HG03571 (cell line): ENCODE measurements around the gene CARD11.
A peak's percentile ranks its signal among the peaks of the same experiment; 100 is the strongest.

ENCODE experiments used
- ATAC-seq: cut with Tn5 transposase; IDR thresholded peaks from one replicate; pipeline ENCODE4 v1.9.1; 2021; ENCODE audit not compliant: unreplicated experiment

Gene CARD11

DNA sequence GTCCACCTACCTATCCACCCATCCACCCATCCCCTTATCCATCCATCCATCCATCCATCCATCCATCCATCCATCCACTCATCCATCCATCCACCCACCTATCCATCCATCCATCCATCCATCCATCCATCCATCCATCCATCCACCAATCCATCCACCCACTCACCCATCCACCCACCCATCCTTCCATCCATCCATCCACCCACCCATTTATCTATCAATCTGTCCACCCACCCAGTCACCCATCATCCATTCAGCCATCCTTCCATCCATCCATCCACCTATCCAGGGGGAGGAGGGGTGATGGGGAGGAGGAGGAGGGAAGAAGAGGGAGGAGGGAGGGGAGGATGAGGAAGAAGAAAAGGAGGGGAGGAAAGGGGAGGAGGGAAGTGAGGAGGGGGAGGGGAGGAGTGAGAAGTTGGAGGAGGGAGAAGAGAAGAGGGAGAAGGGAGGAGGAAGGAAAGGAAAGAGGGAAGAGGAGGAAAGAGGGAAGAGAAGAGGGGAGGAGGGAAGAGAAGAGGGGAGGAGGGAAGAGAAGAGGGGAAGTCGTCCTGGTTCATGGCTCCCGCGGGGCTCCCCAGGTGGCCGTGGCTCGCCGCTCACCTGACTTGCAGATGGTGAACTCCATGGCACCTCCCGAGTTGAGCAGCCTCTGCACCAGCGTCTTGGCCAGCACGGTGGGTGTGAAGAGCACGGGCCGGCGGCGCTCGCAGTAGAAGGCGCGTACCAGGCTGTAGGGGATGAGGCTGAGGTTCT lies 130.8 kb downstream of the CARD11 start:
- ATAC-seq: no peak

DNA sequence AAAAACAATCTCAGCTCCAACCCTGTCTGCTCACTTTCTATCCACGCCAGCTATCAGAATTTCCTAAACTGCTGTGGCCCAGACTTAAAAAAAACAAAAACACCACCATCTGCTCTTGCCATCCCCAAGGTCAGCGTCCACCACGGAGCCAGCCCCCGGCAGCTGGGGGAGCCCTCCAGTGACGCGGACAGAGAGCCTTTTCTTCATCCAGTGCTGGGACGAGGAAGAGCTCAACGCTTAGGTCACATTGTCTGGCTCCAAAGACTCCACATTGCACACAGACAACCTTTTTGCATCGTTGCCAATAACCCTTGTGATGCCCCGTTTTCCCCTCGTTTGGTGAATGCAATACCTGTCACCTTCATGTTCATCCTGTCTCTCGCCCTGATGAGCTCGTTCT lies 132.2 kb downstream of the CARD11 start:
- ATAC-seq: no peak

DNA sequence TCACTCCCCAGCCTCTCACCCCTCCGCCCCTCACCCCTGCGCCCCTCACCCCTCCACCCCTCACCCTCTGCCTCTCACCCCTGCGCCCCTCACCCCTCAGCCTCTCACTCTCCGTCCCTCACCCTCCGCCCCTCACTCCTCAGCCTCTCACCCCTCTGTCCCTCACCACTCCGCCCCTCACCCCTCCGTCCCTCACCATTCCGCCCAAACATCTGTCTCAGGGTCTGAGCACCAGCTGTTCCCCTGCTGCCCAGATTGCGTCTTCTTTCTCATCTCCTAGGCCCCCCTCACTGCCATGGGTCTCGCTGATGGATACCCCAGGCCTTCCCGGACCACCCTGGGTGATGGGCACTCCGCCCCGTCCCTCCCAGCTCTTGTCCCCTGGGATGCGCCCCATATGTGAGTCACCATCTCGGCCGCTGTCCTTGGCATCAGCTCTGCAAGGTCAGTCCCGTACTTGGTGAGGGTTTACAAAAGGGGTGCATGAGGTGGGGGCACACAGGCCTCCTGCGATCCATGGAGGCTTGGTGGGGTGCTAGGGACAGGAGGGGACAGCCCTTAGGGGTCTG lies 134.1 kb downstream of the CARD11 start:
- no peak for ATAC-seq

DNA sequence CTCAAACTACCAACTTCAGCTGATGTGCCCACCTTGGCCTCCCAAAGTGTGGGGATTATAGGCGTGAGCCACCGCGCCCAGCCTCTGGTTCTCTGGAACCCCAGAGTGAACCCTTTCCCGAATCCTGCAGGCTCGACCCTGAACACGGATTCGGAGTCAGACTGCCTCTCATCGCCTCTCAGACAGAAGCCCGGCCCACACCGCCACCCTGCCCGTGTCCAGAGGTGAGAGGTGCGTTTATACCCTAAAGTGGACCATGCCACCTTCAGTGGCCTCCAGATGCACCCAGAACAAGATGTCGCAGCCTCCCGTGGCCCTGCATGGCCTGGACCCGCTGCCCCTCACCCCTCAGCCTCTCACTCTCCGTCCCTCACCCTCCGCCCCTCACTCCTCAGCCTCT lies 134.6 kb downstream of the CARD11 start:
- ATAC-seq: no peak

DNA sequence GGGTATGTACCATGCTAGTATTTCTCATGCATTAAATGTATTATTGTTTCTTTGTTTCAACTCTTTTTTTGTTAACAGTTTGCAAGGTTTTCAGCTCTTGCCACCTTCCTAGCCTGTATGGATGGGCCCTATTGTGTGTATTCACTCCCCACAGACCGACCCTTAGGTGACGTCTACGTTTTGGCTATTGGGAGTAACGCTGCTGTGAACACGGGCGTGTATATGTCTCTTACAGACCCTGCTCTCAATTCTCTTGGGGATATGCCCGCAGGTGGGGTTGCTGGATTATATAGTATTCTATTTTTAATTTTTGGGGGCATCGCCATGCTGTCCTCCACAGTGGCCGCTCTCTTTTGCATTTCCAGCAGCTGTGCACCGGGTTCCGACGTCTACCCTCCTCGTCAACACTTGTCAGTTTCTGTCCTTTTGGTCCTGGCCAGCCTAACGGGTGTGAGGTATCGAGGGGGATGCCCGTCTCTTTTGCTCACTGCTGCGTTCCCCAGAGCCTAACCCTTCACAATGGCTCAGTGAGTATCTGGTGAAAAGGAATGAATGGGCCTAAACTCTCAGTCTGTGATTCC lies 135.5 kb downstream of the CARD11 start:
- ATAC-seq: no peak

DNA sequence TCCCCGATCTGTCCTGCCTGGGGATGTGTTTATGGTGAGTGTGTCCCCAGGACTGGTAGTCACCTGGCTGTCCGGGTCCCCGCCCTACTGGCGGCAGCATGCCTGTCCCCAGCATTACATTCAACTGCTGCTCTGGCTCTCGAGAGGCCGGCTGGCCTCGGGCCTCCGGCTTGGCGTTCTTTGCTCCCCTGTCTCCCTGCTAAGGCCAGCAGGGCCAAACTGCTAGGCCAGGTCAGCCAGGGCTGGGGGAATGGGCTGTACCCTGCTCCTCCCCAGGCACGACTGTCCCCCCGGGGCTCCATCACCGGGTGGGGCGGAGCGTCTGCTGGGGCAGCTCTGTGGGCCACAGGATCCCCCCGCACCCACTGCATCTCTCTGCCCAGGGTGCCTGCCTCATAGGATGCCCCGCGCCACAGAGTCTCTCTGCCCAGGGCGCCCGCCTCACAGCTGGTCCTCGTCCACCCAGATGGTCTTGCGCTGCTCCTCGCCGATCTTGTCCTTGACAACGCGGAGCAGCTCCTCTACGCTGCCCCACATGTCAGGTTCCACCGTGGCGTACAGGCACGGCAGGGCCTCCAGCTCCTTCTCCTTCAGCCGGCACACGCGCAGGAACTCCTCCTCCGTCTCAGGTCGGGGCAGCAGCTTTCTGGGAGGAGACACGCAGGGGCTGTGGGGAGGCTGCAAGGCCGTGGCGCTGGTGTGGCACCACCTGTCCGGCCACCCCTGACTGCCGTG lies 137.3 kb downstream of the CARD11 start:
- no peak for ATAC-seq

DNA sequence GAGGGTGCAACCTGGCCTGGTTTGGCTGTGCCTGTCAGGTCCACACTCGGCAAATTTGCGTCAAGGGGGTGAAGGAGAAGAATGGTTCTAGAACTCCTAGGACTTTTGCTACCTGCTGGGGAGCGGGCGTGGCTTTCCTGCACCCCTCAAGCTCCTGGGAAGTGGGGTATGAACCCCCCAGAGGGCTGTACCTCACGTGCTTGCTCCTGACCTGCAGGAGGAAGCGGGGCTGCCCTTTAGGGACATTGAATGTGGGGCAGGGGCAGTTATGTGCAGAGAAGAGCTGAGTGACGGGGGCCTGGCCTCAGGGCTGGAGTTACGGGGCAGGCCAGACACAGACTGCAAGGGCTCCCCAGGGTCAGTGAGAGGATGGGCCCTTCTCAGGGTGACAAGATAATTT lies 138.2 kb downstream of the CARD11 start:
- no peak for ATAC-seq

DNA sequence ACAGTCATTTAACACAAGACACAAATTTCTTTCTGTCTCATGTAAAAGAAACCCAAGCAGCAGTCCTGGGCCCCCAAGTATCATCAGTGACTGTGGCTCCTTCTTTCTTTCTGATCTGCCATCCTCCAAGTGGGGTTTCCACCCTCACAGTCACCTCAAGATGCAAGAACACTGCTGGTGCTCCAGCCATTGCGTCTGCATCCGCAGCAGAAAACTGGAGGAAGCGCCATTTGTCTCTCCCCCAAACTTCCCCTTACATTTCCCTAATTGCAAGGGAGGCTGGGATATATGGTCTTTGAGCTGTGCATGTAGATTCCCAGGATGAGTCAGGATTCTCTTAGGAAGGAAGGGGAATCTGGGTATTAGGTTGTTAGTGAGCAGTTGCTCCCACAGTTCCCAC lies 138.6 kb downstream of the CARD11 start:
- no peak for ATAC-seq

DNA sequence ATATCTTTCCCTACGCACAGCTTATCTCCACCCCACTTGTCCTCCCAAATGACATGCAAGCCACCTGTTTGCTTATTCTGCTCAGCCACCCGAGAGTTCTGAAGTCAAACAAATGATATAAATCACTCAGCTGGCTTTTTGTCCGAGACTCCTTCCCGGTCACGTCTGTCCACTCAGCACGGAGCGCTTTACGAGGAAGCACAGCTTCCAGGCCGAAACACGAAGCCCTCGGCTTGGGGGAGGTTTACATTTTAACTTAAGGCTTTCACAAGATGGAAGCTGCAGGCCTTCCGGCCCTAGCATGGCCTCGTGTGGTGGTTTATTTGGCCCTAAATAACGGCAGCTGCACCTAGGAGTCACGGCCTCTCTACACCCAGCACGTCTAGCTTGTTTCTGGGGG lies 139.5 kb downstream of the CARD11 start:
- no peak for ATAC-seq

DNA sequence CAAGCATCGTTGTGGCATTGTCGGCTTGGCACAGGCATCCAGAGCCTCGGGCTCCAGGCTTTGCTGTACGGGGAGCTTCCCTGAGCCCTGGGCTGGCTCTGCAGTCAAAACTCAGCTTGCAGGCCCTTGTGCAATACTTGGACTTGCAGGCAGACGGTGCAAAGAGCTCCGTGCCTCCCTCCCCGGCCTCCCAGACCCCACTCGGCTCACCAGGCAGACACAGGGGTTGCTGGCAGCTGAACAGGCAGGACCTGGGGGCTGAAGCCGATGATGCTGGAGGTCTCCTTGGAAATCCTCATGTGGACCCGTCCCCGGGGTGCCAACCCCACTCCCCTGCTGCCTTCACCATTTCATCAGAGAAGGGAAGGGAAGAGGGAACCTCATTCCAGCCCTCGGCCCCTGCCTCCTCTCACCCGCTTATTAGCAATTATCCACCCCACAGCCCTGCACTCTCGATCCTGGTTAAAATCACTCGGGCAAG lies 139.9 kb downstream of the CARD11 start:
- ATAC-seq: no peak

DNA sequence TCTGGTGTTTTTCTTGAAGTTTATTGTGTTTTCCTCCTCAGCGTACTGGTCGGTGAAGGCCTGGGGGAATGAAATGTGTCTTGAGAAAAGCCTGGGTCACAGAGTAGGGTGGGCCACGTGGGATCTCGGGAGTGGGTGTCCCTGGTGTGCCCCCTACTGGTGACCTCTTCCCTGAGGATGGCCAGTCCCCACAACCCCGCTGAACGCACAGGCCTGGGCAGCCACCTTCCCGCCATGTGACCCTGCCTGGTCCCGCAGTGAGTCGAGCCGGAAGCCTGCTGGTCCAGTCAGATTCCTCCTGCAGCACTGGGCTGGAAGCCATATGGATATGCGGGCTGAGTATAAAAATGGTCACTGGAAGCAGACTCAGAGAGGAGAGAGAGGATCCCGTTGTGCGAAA lies 146.6 kb downstream of the CARD11 start:
- ATAC-seq: no peak

DNA sequence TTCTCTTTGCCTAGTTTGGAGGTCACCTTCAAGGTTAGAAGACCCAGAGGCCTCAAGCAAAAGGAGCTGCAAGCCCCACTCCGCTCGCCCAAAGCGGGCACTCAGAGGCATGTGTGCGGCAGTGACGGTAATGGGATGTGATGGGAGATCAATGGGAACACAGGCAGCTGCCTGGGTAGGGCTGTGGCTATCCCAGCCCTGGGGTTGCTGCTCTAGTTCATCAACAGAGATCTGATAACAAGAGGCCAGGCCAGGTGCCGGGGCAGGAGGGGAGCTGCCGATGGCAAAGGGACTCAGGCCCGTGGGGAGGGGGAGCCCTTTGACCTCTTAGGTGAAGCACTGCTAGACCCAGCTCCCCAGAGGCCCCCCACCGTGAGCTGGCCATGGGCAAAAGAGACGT lies 147.5 kb downstream of the CARD11 start:
- no peak for ATAC-seq

DNA sequence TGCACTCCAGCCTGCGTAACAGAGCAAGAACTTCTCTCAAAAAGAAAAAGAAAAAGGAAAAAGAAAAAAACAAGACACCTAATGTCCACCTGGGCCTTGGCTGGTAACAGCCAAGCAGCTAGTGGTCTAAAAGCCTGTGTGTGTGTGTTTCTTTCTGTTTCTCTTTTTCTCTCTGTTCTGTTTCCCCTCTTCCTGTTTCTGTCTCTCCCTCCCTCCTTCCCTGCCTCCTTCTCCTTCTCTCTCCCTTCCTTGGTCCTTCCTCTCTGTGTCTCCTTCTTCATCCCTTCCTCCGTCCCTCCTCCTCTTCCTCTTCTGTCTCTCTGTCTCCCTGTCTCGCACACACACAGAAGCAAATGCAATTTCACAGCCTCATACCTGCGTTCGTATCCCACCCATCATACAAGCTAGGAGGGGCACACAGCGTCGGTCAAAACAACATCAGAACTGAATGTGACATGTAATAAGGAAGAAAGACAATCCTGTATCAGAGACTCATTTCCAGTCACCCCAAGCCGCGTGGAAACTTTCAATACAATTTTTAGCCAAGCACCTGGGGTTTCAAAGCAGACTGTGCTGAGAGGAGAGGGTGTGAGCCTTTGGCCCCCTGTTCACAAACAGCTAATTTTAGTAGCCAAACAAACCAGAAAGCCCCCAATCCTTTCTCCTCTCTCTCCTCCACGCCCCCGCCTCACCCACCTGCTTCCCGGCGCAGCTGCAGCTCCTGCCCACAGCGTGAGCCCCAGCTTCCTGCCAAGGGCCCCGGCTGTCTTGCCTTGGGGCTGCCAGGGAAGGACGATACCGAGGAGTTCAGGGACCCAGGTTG lies 149.3 kb downstream of the CARD11 start:
- ATAC-seq: peak; percentile 61

DNA sequence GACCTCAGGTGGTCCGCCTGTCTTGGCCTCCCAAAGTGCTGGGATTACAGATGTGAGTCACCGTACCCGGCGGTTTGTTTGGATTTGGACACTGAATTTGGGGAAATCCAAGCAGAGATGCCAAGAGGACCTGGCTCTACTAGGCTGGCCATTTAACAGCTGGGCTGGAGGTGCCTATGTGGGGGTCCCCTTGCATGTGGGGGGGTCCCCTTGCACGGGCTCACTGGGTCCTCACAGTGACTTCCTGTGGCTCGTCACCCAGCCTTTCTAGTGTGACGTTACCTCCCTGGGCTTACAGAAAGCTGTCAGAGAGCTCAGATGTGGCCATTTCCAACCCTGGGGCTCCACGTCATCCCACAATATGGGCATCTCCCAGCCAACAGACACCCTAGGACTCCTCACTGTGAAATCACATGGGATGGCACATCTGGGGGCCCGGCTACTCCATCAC lies 150.2 kb downstream of the CARD11 start:
- ATAC-seq: no peak

DNA sequence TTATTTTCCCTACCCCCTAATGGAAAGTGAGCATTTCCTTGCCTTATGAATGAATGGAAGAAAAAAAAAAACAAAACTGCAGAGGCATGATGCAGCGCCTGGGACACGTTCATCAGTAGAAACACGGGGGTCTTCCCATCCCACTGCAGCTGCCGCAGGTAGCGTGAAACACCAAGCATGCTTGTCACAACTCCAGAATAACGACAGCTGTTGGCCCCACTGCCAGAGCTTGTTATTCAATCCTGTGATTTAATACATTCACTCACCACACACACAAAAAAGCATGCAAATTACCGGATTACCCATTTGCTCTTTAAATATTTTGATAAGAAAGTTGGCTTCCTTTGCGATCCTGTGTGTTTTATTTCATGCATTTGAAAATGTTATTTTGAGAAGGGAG lies 151.1 kb downstream of the CARD11 start:
- no peak for ATAC-seq

DNA sequence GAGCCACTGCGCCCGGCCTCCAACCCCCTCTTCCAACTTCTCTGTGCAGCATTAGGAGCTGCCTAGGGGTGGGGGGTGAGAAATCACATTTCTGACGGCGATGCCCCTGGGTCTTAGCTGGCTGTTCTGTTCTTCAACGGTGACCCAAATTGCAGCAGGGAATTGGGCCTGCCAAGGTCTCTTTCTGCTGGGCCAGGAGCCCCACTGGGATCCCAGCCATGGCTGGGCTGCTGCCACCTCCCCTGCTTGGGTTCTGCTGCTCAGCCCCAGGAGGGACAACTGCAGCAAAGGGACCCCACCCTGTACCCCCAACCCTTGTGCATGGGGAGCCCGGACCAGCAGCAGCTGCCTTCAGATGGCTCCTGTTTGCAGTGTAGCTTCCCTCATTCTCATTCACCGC lies 155.9 kb downstream of the CARD11 start:
- ATAC-seq: no peak

DNA sequence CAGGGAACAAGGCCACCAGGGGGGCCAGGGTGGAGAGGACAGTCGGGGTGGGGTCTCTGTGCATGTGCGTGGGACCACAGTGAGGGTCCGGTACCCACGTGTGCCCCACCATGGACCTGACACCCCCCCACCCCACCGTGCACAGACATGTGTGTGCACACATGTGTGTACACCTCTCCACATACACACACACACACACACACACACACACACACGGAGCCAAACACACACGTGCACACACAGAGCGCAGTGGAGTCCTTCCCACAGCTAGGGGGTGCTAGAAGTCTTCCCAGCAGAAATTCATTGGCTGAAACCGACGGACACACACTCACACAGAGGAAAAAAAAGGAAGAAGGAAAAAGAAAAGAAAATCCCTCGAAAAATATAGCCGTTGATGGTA lies 156.8 kb downstream of the CARD11 start:
- no peak for ATAC-seq

DNA sequence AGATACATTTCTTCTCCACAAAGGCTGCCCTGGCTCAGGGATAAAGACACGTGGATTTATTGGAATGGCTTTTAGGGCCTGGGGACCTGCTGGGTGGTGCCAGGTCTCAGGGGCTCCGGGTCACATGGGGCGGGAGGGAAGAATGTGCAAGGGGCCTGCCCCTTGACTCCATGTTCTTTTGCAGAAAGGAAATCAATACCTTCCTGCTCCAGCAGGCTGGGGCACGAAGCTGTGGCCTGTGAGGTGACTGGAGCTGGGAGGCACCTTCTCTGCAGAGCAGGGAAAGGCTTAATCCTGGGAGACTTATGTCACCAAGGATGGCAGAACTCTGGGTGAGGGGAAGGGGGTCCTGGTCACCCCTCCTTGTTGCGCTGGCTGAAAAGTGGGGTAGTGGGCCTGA lies 157.3 kb downstream of the CARD11 start:
- no peak for ATAC-seq

DNA sequence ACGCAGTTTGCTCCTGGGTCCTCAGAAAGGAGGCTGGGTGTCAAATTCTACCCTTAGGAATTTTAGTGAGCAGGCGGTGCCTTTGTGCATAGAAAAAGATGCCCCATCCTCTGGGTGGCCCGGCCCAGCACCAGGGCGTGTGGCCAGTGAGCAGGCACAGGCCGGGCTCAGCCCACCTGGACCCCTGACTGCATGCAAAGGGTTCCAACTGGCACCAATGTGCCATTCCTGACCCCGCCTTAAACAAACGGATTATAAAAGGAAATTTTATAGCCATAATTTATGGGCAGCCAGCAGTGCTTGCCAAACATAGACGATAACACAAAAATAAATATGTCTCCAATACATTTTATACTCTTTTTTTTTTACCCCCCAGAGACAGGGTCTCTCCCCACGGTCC lies 159.5 kb downstream of the CARD11 start:
- no peak for ATAC-seq

DNA sequence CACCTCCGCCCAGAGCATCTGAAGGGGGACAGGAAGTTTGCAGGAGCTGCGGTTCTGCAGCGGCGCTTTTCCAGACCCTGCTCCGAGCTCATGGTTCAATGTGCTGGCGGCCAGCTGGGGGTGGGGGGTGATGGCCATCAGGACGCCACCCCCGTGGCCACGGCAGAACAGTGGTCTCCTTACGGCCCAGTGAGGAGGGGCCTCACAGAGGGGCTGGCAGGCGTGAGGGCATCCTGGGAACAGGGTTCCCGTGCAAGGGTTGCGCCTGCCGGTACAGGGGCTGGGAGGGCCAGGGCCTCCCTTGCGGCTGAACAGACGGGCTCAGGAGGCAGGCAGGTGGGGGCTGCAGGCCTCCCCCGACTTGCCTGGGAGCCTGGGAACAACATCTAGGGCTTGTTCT lies 160.6 kb downstream of the CARD11 start:
- no peak for ATAC-seq

DNA sequence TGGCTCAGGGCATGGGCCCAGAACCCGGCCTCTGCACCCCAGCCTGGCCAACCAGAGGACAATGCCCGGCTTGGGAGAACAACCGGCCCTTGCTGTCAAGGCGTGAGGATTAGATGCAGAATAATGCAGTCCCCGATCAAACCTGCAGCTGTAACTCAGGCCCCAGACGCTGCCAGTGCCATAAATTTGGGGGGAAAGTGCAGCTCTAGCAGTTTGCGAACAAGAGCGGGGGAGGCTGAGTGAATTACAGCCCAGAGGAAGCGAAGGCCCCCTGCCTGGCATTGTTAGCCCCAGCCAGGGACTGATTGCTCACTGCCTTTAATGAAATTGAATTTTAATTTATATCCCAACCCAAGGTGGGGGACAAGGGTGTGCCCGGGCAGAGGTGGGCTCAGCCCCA lies 161.6 kb downstream of the CARD11 start:
- no peak for ATAC-seq
